ENCODE results near the gene TMEM11. TPM values are rescaled to one million over a fixed set of nuclear protein-coding genes. Genes with fewer than 3 reads are reported as not detected.

TMEM11 gene
- total RNA-seq, 1 experiment from 2014 or later = 32.5 TPM

GRCh38 chr17:21164620-21165019 lies 49.3 kb downstream of the TMEM11 start:
- no peak overlapping the region for H3K14ac ChIP-seq (ENCODE audit: insufficient read depth, low read length)

More at GRCh38 chr17:21164620-21165019, 49.3 kb downstream of the TMEM11 start:
- H3K4ac ChIP-seq (ENCODE audit: low read depth, low read length) = no peak overlapping the region
- no peak overlapping the region for H4K91ac ChIP-seq (ENCODE audit: insufficient read length, low read depth, low read length)
- Mint-ChIP-seq H3K4me3 (no peak overlapping the region), H3K27me3 (ENCODE audit: low read depth) (no peaks in the 10 kb centered on the region), H3K9me3 (no peaks in the 10 kb centered on the region), H3K36me3 (ENCODE audit: insufficient read depth in 1 of 3, low read depth in 3 of 3) (no peaks in the 10 kb centered on the region; a peak in 2 of 7 replicates), H3K27ac (no peak overlapping the region), H3K4me1 (no peaks in the 10 kb centered on the region)
- no peaks in the 10 kb centered on the region for H3K9me3 ChIP-seq (ENCODE audit: control insufficient read depth, low read depth, low read length)
- H2AK5ac ChIP-seq (ENCODE audit: insufficient read length, low read length) = no peak overlapping the region
- no peaks in the 10 kb centered on the region for H3K4me1 ChIP-seq (ENCODE audit: insufficient read depth, low read length)
- H3K27me3 ChIP-seq (ENCODE audit: insufficient read depth, low read length) = no peaks in the 10 kb centered on the region
- no peaks in the 10 kb centered on the region for H4K20me1 ChIP-seq (ENCODE audit: control insufficient read depth, insufficient read depth, insufficient read length)
- no peak for TF ChIP-seq CTCF (conservative IDR thresholded peaks at IDR 0.05)
- no peak overlapping the region for H2BK20ac ChIP-seq (ENCODE audit: low read depth, low read length, poor library complexity, severe bottlenecking)
- H3K4me2 ChIP-seq (ENCODE audit: insufficient read depth, insufficient read length, low read length) = no peak overlapping the region
- no peaks in the 10 kb centered on the region for H3K23me2 ChIP-seq (ENCODE audit: insufficient read length, low read depth, low read length, poor library complexity, severe bottlenecking)
- H3K18ac ChIP-seq (ENCODE audit: insufficient read length, low read depth, low read length) = no peak overlapping the region
- WGBS (ENCODE audit: extremely low coverage, insufficient read length, low lambda C conversion rate) = no CpG with 5 or more reads among the region's 5 CpGs
- no peak overlapping the region for H3K23ac ChIP-seq (ENCODE audit: insufficient read length, low read depth, low read length)
- H2BK12ac ChIP-seq (ENCODE audit: insufficient read length, low read depth, low read length) = no peak overlapping the region
- no peak overlapping the region for H2BK120ac ChIP-seq (ENCODE audit: low read depth, low read length, poor library complexity, severe bottlenecking)
- no peak overlapping the region for H3T11ph ChIP-seq (ENCODE audit: low read length)
- no peak overlapping the region for H3K9ac ChIP-seq (ENCODE audit: extremely low read depth, insufficient read length, low read length)
- DNase-seq = no peak
- no peak overlapping the region for H4K5ac ChIP-seq (ENCODE audit: insufficient read length, low read depth, low read length)
- H2AFZ ChIP-seq (ENCODE audit: low read length) = no peak overlapping the region
- no peaks in the 10 kb centered on the region for H3K79me1 ChIP-seq (ENCODE audit: insufficient read depth, low read depth, low read length, poor library complexity, severe bottlenecking)
- no peaks in the 10 kb centered on the region for H3K79me2 ChIP-seq (ENCODE audit: insufficient read depth, low read length)
- H2BK5ac ChIP-seq (ENCODE audit: insufficient read length, low read length) = no peak overlapping the region
- no peak overlapping the region for H4K8ac ChIP-seq (replicated peaks; ENCODE audit: insufficient read length, low read depth, low read length)
- no peak overlapping the region for H2BK15ac ChIP-seq (ENCODE audit: low read depth, low read length)
- H3K56ac ChIP-seq (ENCODE audit: insufficient read length, low read depth, low read length) = no peak overlapping the region
- no peak overlapping the region for H3K27ac ChIP-seq (ENCODE audit: insufficient read length, low read depth, low read length)
